GM21360 (cell line): Measurements from ENCODE around the gene TMEM229B.
A peak's percentile ranks its signal among the peaks of the same experiment; 100 is the strongest.

Source experiments
- ATAC-seq: cut with Tn5 transposase; IDR thresholded peaks from one replicate; pipeline ENCODE4 v1.9.1; 2021; ENCODE audit warnings: mild to moderate bottlenecking, moderate library complexity; ENCODE audit not compliant: unreplicated experiment

TMEM229B gene

GRCh38 chr14:67515386-67516079 is 27.0 kb upstream of the TMEM229B start:
- ATAC-seq = no peak

GRCh38 chr14:67514650-67515385 is 26.3 kb upstream of the TMEM229B start:
- ATAC-seq = no peak

GRCh38 chr14:67514203-67514607 is 25.7 kb upstream of the TMEM229B start:
- ATAC-seq = no peak

- no peak for ATAC-seq
These were observed 25.1 kb upstream of the TMEM229B start for GRCh38 chr14:67513631-67514108.

GRCh38 chr14:67512463-67513310 is 24.2 kb upstream of the TMEM229B start:
- no peak for ATAC-seq

- ATAC-seq = no peak
These were observed 22.3 kb upstream of the TMEM229B start for GRCh38 chr14:67510836-67511235.

GRCh38 chr14:67510121-67510520 is 21.6 kb upstream of the TMEM229B start:
- ATAC-seq = no peak

- ATAC-seq = no peak
These were observed 20.4 kb upstream of the TMEM229B start for GRCh38 chr14:67508956-67509355.

GRCh38 chr14:67505254-67505653 is 16.7 kb upstream of the TMEM229B start:
- no peak for ATAC-seq

GRCh38 chr14:67503331-67503730 is 14.8 kb upstream of the TMEM229B start:
- no peak for ATAC-seq

- no peak for ATAC-seq
These were observed 14.3 kb upstream of the TMEM229B start for GRCh38 chr14:67502867-67503266.

- ATAC-seq = no peak
These were observed 13.1 kb upstream of the TMEM229B start for GRCh38 chr14:67501670-67502069.

- no peak for ATAC-seq
These were observed 12.5 kb upstream of the TMEM229B start for GRCh38 chr14:67500981-67501380.

GRCh38 chr14:67497716-67498115 is 9.2 kb upstream of the TMEM229B start:
- ATAC-seq = no peak

- ATAC-seq = no peak
These were observed 8.7 kb upstream of the TMEM229B start for GRCh38 chr14:67497216-67497615.

GRCh38 chr14:67495827-67496226 is 7.3 kb upstream of the TMEM229B start:
- no peak for ATAC-seq

GRCh38 chr14:67493092-67493717 is 4.7 kb upstream of the TMEM229B start:
- peak; percentile 33 for ATAC-seq

GRCh38 chr14:67492538-67492937 is 4.0 kb upstream of the TMEM229B start:
- ATAC-seq = no peak

GRCh38 chr14:67491741-67492507 is 3.4 kb upstream of the TMEM229B start:
- ATAC-seq = no peak

- no peak for ATAC-seq
These were observed 2.8 kb upstream of the TMEM229B start for GRCh38 chr14:67491285-67491684.
